ENCODE measurements around the gene SPOCK1.

Gene SPOCK1

DNA sequence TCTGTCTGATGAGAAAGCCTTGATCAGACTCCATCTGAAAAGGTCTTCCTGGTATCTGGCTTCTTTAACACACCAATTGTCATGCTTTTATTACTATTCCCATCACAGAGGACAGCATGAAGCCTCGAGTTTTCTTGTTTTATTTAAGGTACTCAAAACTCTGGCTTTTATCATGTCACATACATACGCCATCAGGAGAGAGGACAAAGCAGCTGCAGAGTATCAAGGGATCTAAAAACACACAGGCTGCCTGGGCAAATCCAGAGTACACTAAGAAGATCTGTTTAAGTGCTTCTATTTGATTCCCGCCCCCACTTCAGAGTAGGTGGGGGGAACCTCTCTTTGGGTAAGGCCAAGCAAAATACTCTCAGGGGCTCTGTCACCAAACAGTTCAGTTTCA, 277.2 kb downstream of the SPOCK1 start:
- H3K27me3 Mint-ChIP-seq, result peaks cover 12% of the 10 kb centered on the region

GRCh38 chr5:137220523-137220927, 278.6 kb downstream of the SPOCK1 start:
- peaks cover 8% of the 10 kb centered on the region for H3K27me3 Mint-ChIP-seq
- DNase-seq, result no peak

More for the DNA sequence above, 277.2 kb downstream of the SPOCK1 start:
- no peak for DNase-seq
- Mint-ChIP-seq H3K4me3 (no peak overlapping the region), H3K9me3 (no peaks in the 10 kb centered on the region), H3K27ac (no peak overlapping the region), H3K4me1 (no peaks in the 10 kb centered on the region), H3K36me3 (no peaks in the 10 kb centered on the region)
- CTCF ChIA-PET, result no interaction called here

DNA sequence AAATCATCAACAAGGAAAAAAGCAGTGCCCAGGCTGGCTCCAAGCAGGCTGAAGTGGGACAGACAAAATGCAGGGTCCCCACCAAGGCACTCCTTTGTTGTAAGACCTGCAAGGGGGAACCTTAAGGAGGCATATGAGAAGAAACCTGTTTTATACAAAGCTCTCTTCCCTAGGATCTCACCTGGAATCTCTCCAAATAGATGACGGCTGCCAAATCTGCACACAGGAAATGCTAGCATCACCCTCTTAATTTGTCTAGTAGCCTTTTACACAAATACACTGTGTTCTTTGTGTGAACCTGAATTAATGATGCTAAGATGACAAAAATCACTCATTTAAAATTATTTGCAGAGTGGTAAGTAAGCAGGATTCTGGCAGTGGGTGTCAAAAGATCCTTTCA, 280.2 kb downstream of the SPOCK1 start:
- DNase-seq, result no peak
- no peaks in the 10 kb centered on the region for H3K4me1 Mint-ChIP-seq
- H3K9me3 Mint-ChIP-seq, result no peaks in the 10 kb centered on the region
- H3K4me3 Mint-ChIP-seq, result no peak overlapping the region
- CTCF ChIA-PET, result no interaction called here
- H3K36me3 Mint-ChIP-seq, result no peaks in the 10 kb centered on the region
- H3K27me3 Mint-ChIP-seq, result peaks cover 8% of the 10 kb centered on the region
- no peak overlapping the region for H3K27ac Mint-ChIP-seq

More at GRCh38 chr5:137220523-137220927, 278.6 kb downstream of the SPOCK1 start:
- no peaks in the 10 kb centered on the region for H3K9me3 Mint-ChIP-seq
- no peak overlapping the region for H3K27ac Mint-ChIP-seq
- H3K36me3 Mint-ChIP-seq, result no peaks in the 10 kb centered on the region
- no peaks in the 10 kb centered on the region for H3K4me1 Mint-ChIP-seq
- CTCF ChIA-PET, result no interaction called here
- H3K4me3 Mint-ChIP-seq, result no peak overlapping the region

GRCh38 chr5:137218471-137218870, 280.7 kb downstream of the SPOCK1 start:
- H3K36me3 Mint-ChIP-seq, result no peaks in the 10 kb centered on the region
- H3K27me3 Mint-ChIP-seq, result peaks cover 8% of the 10 kb centered on the region
- CTCF ChIA-PET, result no interaction called here
- H3K9me3 Mint-ChIP-seq, result no peaks in the 10 kb centered on the region
- no peaks in the 10 kb centered on the region for H3K4me1 Mint-ChIP-seq
- no peak for DNase-seq
- no peak overlapping the region for H3K4me3 Mint-ChIP-seq
- no peak overlapping the region for H3K27ac Mint-ChIP-seq

DNA sequence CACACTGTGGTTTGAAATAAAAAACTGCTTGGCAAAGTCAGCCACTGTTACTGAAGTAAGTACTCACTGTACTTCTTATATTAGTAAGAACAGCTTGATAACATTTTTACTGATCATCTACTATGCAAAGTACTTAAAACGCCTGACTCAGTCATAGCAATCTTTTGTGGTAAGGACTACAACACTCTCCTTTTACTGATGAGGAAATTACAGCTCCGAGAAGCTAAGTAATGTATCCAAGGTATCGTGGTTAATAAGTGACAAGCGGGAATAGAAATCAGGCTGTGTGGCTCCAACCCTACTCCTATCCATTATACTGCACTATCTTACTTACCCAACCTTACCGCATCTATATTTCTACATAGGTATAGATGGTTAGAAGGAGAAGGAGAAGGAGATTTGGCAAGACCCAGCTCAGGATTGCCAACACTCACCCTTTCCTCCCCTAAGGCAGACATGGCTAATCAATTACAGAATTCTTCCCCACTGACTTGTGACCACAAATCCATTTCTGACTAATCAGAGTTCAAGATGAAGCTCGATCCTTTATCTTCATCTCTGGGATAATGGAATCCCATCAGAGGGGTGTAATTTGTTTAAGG, 281.4 kb downstream of the SPOCK1 start:
- Mint-ChIP-seq H3K27ac (no peak overlapping the region), H3K36me3 (no peaks in the 10 kb centered on the region), H3K4me1 (no peaks in the 10 kb centered on the region), H3K9me3 (no peaks in the 10 kb centered on the region), H3K4me3 (no peak overlapping the region), H3K27me3 (peaks cover 8% of the 10 kb centered on the region)
- DNase-seq, result no peak
- CTCF ChIA-PET, result no interaction called here

- CTCF ChIA-PET, result no interaction called here
- Mint-ChIP-seq H3K4me3 (no peak overlapping the region), H3K27ac (no peak overlapping the region), H3K36me3 (no peaks in the 10 kb centered on the region), H3K27me3 (peaks cover 8% of the 10 kb centered on the region), H3K4me1 (no peaks in the 10 kb centered on the region), H3K9me3 (no peaks in the 10 kb centered on the region)
- no peak for DNase-seq
Observed at GRCh38 chr5:137216976-137217598, 282.0 kb downstream of the SPOCK1 start.

DNA sequence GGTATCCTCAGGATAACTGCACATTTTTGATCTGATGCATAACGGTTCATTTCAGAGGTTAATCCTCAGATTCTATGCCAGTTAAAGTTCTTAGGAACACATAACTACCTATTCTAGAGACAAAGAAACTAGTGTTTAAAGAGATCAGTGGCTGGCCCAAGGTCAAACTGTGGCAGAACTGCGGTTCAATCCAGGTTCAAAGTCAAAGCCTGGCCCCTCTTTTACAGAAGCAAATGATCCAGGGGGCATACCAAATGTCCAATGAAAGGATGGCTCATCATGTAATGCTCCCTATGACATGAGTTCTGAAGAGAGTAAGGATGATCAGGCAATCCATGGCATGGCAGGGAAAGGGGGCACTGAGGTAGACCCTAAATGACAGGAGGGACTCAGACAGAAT, 283.3 kb downstream of the SPOCK1 start:
- Mint-ChIP-seq H3K27me3 (peaks cover 8% of the 10 kb centered on the region), H3K4me1 (no peaks in the 10 kb centered on the region), H3K9me3 (no peaks in the 10 kb centered on the region), H3K4me3 (no peak overlapping the region), H3K27ac (no peak overlapping the region), H3K36me3 (no peaks in the 10 kb centered on the region)
- no peak for DNase-seq
- CTCF ChIA-PET, result no interaction called here

DNA sequence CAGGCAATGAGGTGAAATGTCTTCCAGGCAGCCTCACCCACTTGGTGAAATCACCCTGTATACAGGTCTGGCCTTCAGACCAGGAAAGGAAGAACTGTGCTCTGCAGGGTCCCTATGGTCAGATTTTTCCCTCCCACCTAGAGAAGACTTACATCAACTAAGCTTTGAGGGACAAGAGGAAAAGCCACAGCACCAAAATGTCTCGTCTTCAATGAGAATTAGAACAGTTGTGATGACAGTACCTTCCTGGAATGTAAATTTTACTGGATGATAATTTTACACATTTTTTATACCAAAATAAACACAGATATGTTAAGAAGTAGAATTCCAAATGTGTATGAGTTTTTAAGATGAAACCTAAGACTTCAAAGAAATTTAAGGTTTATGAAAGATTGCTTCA, 283.9 kb downstream of the SPOCK1 start:
- no peaks in the 10 kb centered on the region for H3K4me1 Mint-ChIP-seq
- DNase-seq, result no peak
- no peak overlapping the region for H3K27ac Mint-ChIP-seq
- H3K9me3 Mint-ChIP-seq, result no peaks in the 10 kb centered on the region
- H3K4me3 Mint-ChIP-seq, result no peak overlapping the region
- H3K27me3 Mint-ChIP-seq, result peaks cover 5% of the 10 kb centered on the region
- no peaks in the 10 kb centered on the region for H3K36me3 Mint-ChIP-seq
- CTCF ChIA-PET, result no interaction called here

DNA sequence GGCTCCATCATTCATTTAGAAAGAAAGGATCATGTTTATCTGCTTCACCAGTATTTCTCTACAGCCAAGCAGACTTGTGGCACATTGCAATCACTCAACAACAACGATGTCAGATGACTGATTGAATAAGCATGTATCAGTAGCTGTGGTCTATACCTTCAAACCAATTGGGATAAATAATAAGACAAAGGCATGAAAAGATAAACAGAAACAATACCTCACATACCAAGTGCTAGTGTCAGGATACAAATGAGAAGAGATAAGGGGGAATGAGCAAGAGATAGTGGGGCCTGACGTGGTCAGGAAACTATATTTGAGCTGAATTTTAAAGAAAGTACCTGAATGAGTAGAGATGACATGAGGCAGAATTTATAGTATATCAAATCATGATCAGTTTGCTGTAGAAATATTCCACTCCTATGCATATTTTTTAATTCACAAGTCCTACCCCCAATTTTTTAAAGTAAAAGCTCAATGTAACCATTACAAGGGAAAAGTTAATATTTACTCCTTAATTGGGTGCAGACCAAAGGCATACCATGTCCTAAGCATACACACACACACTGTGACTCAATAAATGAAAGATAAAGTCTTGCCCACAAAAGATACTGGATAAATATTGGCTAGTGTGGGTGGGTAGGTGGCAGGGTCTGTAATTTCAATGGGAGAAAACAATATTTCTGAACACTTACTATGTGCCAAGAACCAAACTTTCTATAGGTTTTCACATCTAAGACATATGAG, 284.5 kb downstream of the SPOCK1 start:
- Mint-ChIP-seq H3K9me3 (no peaks in the 10 kb centered on the region), H3K4me1 (no peaks in the 10 kb centered on the region), H3K27ac (no peak overlapping the region), H3K36me3 (no peaks in the 10 kb centered on the region), H3K4me3 (no peak overlapping the region), H3K27me3 (no peaks in the 10 kb centered on the region)
- no peak for DNase-seq
- CTCF ChIA-PET, result no interaction called here

- no peaks in the 10 kb centered on the region for H3K4me1 Mint-ChIP-seq
- CTCF ChIA-PET, result no interaction called here
- H3K36me3 Mint-ChIP-seq, result no peaks in the 10 kb centered on the region
- no peak overlapping the region for H3K4me3 Mint-ChIP-seq
- H3K9me3 Mint-ChIP-seq, result no peaks in the 10 kb centered on the region
- H3K27me3 Mint-ChIP-seq, result no peaks in the 10 kb centered on the region
- H3K27ac Mint-ChIP-seq, result no peak overlapping the region
- no peak for DNase-seq
Observed at GRCh38 chr5:137212471-137212870, 286.7 kb downstream of the SPOCK1 start.

DNA sequence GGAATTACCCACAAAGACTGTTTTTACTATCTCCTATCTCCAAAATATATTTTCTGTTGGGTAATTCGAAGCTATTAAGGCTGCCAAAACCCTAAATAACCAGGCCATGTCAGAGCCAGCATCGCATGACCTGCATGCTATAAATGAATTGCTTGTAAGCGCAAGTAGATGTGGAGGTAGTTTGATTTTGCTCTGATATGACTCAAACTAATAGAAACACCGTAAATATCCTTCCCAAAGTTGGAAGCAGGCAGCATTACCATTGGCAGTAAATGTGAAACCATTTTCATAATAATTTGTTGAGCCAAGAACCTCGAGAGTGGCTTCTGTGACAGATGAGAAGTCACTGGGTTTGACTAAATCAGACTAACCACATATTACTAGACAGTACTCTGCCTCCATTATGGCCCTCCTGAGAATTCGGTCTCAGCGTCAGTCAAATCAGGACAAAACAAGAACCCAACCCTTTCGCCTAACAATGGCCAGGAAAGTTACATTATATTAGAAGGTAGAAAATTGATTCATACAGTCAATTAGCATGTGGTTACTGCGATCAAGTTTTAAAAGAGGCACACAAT, 289.8 kb downstream of the SPOCK1 start:
- no peaks in the 10 kb centered on the region for H3K36me3 Mint-ChIP-seq
- H3K4me1 Mint-ChIP-seq, result no peaks in the 10 kb centered on the region
- no peak for DNase-seq
- no peaks in the 10 kb centered on the region for H3K9me3 Mint-ChIP-seq
- CTCF ChIA-PET, result no interaction called here
- H3K27me3 Mint-ChIP-seq, result no peaks in the 10 kb centered on the region
- H3K27ac Mint-ChIP-seq, result no peak overlapping the region
- no peak overlapping the region for H3K4me3 Mint-ChIP-seq

DNA sequence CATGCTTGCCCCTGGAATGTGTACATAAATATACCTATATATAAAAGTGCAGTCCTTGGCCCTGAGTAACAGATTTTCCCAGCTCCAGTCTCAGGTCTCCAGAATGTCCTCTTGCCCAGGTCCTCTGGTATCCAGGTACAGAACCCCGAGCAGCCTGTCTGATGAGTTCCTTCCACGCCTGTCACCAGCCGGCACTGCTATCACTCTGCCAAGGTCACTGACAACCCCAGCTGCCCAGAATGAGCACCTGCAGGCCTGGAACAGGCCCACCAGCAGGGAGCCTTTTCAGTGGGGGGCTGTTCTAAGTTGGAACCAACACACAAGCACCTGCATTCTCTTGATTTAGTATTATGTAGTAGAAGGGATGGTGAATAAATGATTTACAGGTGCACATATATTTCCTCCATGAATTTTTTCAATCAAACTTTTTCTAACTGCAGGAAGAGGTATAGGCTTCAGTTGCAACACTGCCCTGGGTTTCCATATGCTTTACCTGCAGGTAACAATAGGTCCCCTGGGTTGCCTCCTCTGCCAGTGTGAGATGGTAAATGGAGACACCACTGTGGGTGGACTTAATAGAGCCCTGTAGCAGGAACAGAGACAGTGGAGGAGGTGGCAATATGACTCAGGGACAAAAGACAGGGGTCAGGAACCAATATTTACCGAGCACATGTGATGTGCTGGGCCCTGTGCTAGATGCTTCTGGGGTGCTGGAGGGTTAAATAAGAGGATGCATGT, 291.9 kb downstream of the SPOCK1 start:
- Mint-ChIP-seq H3K27me3 (no peaks in the 10 kb centered on the region), H3K36me3 (no peaks in the 10 kb centered on the region), H3K4me1 (no peaks in the 10 kb centered on the region), H3K9me3 (no peaks in the 10 kb centered on the region), H3K4me3 (no peak overlapping the region), H3K27ac (no peak overlapping the region)
- CTCF ChIA-PET, result no interaction called here
- no peak for DNase-seq

DNA sequence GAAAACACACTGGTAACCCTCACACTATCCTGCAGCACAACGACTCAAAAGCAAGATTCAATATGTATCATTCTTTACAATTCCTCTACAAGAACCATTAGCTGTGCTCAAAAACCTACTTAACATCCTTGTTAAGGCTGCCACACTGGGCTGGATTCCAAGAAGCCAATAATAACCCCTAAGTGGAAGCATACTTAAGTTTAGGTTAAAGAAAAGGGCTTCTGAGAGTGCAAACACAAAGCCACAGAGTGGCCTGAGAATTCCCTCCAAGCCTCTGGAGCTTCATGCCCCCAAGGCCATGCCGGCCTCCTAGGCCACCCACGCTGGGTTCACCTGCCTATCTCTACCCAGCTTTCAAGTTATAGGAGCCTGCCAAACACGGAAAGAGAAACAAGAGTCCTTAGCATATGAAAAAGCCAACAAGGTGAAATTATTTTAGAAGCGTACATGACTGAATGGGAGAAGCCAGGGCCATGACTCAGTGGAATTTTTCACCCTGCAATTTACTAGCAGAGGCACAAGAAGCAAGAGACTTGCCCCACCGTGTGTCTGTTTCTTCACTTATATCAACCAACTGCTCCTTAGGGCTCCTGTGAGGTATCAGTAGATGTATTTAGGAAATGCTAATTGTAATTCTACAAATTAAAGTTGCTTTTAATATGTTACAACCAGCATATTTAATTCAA, 293.0 kb downstream of the SPOCK1 start:
- CTCF ChIA-PET, result no interaction called here
- DNase-seq, result no peak
- no peaks in the 10 kb centered on the region for H3K36me3 Mint-ChIP-seq
- no peak overlapping the region for H3K4me3 Mint-ChIP-seq
- H3K4me1 Mint-ChIP-seq, result no peaks in the 10 kb centered on the region
- H3K9me3 Mint-ChIP-seq, result no peaks in the 10 kb centered on the region
- H3K27ac Mint-ChIP-seq, result no peak overlapping the region
- H3K27me3 Mint-ChIP-seq, result no peaks in the 10 kb centered on the region

All from activated naive CD4-positive, alpha-beta T cell treated with anti-CD3 and anti-CD28 coated beads, Interleukin-2, amount 10 ng/mL, durations not matched to agents 7 days and 5 days (primary cell).